PC-9 (cell line): ENCODE measurements around the gene ZFPM1. TPM values are rescaled to one million over a fixed set of nuclear protein-coding genes. Genes with fewer than 3 reads are reported as not detected.

Source experiments
- BruUV-seq: library from RNA; stranded (reverse); fragments of 400-500 nt; replicated peaks from 2 replicates; lab custom pipeline; 2021; lab: Mats Ljungman, UMichigan
- CTCF ChIA-PET: fragments of 300-600 bp; sonication (Branson Sonifier 250); formaldehyde crosslinking; loops from one replicate; lab custom pipeline; 2022; ENCODE audit warnings: antibody characterized with exemption; lab: Charles Lee
- POLR2A ChIA-PET: fragments of 300-600 bp; sonication (Branson Sonifier 250); formaldehyde crosslinking; loops from one replicate; lab custom pipeline; 2022; ENCODE audit warnings: antibody characterized with exemption; ENCODE audit not compliant: unreplicated experiment; lab: Charles Lee
- DNase-seq, 2 experiments: peaks; one replicate each; pipeline versions ENCODE4 v3.0.0 to v3.0.0-alpha.2; 2015 to 2022; ENCODE audit warnings: mixed read lengths in 1 of 2
- H2AFZ ChIP-seq: fragments of 200-600 bp; sonication (generic); 2 replicates; pipeline ENCODE4 v1.8.1; 2017; ENCODE audit warnings: antibody characterized with exemption
- H3F3A ChIP-seq: fragments of 200-600 bp; sonication (generic); 2 replicates; pipeline ENCODE4 v1.8.1; 2017; ENCODE audit warnings: antibody characterized with exemption, mild to moderate bottlenecking, low read depth; ENCODE audit not compliant: insufficient read depth
- H3K27ac ChIP-seq: fragments of 200-600 bp; sonication (generic); 2 replicates; pipeline ENCODE4 v1.6.1; 2016; ENCODE audit warnings: mixed run types
- H3K27me3 ChIP-seq: fragments of 200-600 bp; sonication (generic); 2 replicates; pipeline ENCODE4 v1.6.1; 2016; ENCODE audit warnings: low read depth, mixed run types; ENCODE audit not compliant: insufficient read depth
- H3K36me3 ChIP-seq: fragments of 200-600 bp; sonication (generic); 2 replicates; pipeline ENCODE4 v1.6.1; 2016; ENCODE audit warnings: low read depth, mixed run types
- H3K4me1 ChIP-seq: fragments of 200-600 bp; sonication (generic); replicated peaks from 2 replicates; pipeline ENCODE4 v1.6.1; 2016; ENCODE audit warnings: mixed run types; ENCODE audit not compliant: insufficient read depth
- H3K4me2 ChIP-seq: fragments of 200-600 bp; sonication (generic); 2 replicates; pipeline ENCODE4 v1.6.1; 2017; ENCODE audit warnings: mixed run types
- H3K4me3 ChIP-seq: fragments of 200-600 bp; sonication (generic); 2 replicates; pipeline ENCODE4 v1.6.1; 2016; ENCODE audit warnings: mixed run types
- H3K79me2 ChIP-seq: fragments of 200-600 bp; sonication (generic); 2 replicates; pipeline ENCODE4 v1.6.1; 2017; ENCODE audit warnings: low read depth, mixed run types
- H3K9me2 ChIP-seq: fragments of 200-600 bp; sonication (generic); 2 replicates; pipeline ENCODE4 v1.8.1; 2017; ENCODE audit warnings: mild to moderate bottlenecking; ENCODE audit not compliant: insufficient read depth
- H3K9me3 ChIP-seq: fragments of 200-600 bp; sonication (generic); 2 replicates; pipeline ENCODE4 v1.8.1; 2016; ENCODE audit warnings: low read depth; ENCODE audit not compliant: insufficient read depth
- H4K20me1 ChIP-seq: fragments of 200-600 bp; sonication (generic); 2 replicates; pipeline ENCODE4 v1.8.1; 2017; ENCODE audit not compliant: insufficient read depth
- EZH2 ChIP-seq: fragments of 200-600 bp; sonication (generic); IDR thresholded peaks from 2 replicates; pipeline ENCODE4 v1.8.0; 2017; ENCODE audit warnings: antibody characterized with exemption, low read depth
- intact Hi-C: fragments of 100-400 bp; cut with micrococcal nuclease; formaldehyde crosslinking; loops from one replicate; pipeline ENCODE4 v1.10.0; 2022; ENCODE audit not compliant: unreplicated experiment
- total RNA-seq: library from RNA; stranded (reverse); gene quantifications from 2 replicates; pipeline ENCODE4 v1.2.3, GENCODE V29; 2021
- TF ChIP-seq, protein P1 (sequence below): fragments of 200-600 bp; sonication (generic); conservative IDR thresholded peaks from 2 replicates; pipeline ENCODE4 v1.6.1; 2017; ENCODE audit warnings: mixed run types, antibody characterized with exemption, mild to moderate bottlenecking, moderate library complexity

The ZFPM1 gene
- total RNA-seq, 1 experiment from 2014 or later, result 19.7 TPM

- intact Hi-C loops, result no loop called here
- DNase-seq, result no peak
- Histone ChIP-seq H3K79me2 (no peaks in the 10 kb centered on the region), H4K20me1 (no peaks in the 10 kb centered on the region), H3F3A (no peaks in the 10 kb centered on the region), H3K27me3 (no peaks in the 10 kb centered on the region), H3K9me3 (no peaks in the 10 kb centered on the region), H3K36me3 (no peaks in the 10 kb centered on the region), H3K27ac (no peak overlapping the region), H3K4me2 (no peak overlapping the region), H3K4me3 (no peak overlapping the region), H3K4me1 (no peaks in the 10 kb centered on the region), H3K9me2 (no peaks in the 10 kb centered on the region), H2AFZ (no peak overlapping the region)
- POLR2A ChIA-PET, result no interaction called here
- TF ChIP-seq, protein P1, sequence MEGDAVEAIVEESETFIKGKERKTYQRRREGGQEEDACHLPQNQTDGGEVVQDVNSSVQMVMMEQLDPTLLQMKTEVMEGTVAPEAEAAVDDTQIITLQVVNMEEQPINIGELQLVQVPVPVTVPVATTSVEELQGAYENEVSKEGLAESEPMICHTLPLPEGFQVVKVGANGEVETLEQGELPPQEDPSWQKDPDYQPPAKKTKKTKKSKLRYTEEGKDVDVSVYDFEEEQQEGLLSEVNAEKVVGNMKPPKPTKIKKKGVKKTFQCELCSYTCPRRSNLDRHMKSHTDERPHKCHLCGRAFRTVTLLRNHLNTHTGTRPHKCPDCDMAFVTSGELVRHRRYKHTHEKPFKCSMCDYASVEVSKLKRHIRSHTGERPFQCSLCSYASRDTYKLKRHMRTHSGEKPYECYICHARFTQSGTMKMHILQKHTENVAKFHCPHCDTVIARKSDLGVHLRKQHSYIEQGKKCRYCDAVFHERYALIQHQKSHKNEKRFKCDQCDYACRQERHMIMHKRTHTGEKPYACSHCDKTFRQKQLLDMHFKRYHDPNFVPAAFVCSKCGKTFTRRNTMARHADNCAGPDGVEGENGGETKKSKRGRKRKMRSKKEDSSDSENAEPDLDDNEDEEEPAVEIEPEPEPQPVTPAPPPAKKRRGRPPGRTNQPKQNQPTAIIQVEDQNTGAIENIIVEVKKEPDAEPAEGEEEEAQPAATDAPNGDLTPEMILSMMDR, result no peak
- no peak for TF ChIP-seq EZH2
- no TSS peak for BruUV-seq
- CTCF ChIA-PET, result no interaction called here
Measured at GRCh38 chr16:88404769-88405168, 48.3 kb upstream of the ZFPM1 start.

DNA sequence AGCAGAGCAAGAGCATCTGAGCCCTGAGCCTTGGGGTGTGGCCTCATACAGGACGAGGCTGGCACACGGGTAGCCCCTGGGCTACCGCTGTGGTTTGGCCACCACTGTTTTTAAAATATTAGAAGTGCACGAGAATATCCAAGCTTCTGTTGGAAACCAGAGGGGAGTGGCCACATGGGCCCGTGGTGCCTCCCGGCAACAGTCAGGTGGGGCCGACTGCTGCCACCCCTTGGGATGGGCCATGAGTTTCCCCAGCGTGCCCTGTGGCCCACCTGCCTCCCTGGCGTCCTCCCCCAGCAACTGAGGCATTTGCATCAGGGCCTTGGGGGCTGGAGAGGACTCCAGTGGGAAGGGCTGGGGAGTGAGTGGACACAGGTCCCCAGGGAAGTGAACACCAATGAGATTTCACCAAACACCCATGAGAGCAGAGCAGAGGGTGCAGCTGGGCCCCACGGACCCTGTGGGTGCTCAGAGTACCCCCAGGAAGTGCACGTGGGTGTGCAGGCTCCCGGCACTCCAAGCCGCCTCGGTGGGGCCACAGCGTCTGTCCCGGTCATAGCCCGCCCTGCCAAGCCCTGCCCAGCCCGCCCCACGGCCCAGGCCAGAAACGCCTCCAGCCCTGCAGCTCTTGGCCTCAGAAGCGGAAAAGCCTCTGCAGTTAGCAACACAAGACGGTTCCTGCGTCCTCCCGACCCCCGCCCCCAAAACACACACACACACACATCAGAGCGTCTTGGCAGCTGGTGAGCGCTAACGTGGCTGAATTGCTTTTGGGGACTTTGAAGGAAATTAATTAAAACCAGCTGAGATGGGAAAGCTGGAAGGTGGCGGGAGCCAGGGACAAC is 47.6 kb upstream of the ZFPM1 start:
- Histone ChIP-seq H3K36me3 (no peaks in the 10 kb centered on the region), H2AFZ (no peak overlapping the region), H3K4me3 (no peak overlapping the region), H3K9me3 (no peaks in the 10 kb centered on the region), H4K20me1 (no peaks in the 10 kb centered on the region), H3K79me2 (no peaks in the 10 kb centered on the region), H3K4me1 (no peaks in the 10 kb centered on the region), H3K4me2 (no peak overlapping the region), H3F3A (no peaks in the 10 kb centered on the region), H3K27ac (no peak overlapping the region), H3K27me3 (no peaks in the 10 kb centered on the region), H3K9me2 (no peaks in the 10 kb centered on the region)
- TF ChIP-seq, protein P1, result no peak
- TF ChIP-seq EZH2, result no peak
- ChIA-PET CTCF (no interaction called here), POLR2A (interaction anchor here (0.6 kb wide), 1 partner anchor 144 kb away, joined by 4 read pairs; no protein-coding TSS in a partner anchor)
- intact Hi-C loops, result no loop called here
- no TSS peak for BruUV-seq
- no peak for DNase-seq

- intact Hi-C loops, result no loop called here
- no peaks in the 10 kb centered on the region for H4K20me1 ChIP-seq
- no peak overlapping the region for H3K4me2 ChIP-seq
- H3K9me2 ChIP-seq, result no peaks in the 10 kb centered on the region
- ChIA-PET POLR2A (interaction anchor here (0.6 kb wide), 1 partner anchor 145 kb away, joined by 4 read pairs; no protein-coding TSS in a partner anchor), CTCF (no interaction called here)
- no peaks in the 10 kb centered on the region for H3K4me1 ChIP-seq
- no peaks in the 10 kb centered on the region for H3F3A ChIP-seq
- H3K9me3 ChIP-seq, result no peaks in the 10 kb centered on the region
- no peaks in the 10 kb centered on the region for H3K79me2 ChIP-seq
- no peak overlapping the region for H3K27ac ChIP-seq
- TF ChIP-seq, protein P1, result no peak
- no peak for TF ChIP-seq EZH2
- H3K4me3 ChIP-seq, result no peak overlapping the region
- H3K27me3 ChIP-seq, result no peaks in the 10 kb centered on the region
- H3K36me3 ChIP-seq, result no peaks in the 10 kb centered on the region
- DNase-seq, result no peak
- no TSS peak for BruUV-seq
- H2AFZ ChIP-seq, result no peak overlapping the region
Measured at GRCh38 chr16:88406096-88407041, 46.7 kb upstream of the ZFPM1 start.
